D341Med (cell line): ENCODE results near the gene CDC42EP4.

ENCODE experiments used
- DNase-seq: peaks from one replicate; pipeline ENCODE4 v3.0.0; 2012; ENCODE audit warnings: low spot score

Gene CDC42EP4

GRCh38 chr17:73297934-73298861 lies 13.6 kb downstream of the CDC42EP4 start:
- no peak for DNase-seq

- no peak for DNase-seq
Measured at GRCh38 chr17:73293480-73293911, 18.3 kb downstream of the CDC42EP4 start.

GRCh38 chr17:73293031-73293430 lies 18.8 kb downstream of the CDC42EP4 start:
- no peak for DNase-seq

GRCh38 chr17:73292031-73292531 lies 19.7 kb downstream of the CDC42EP4 start:
- DNase-seq: no peak

- DNase-seq: no peak
Measured at GRCh38 chr17:73291260-73291801, 20.5 kb downstream of the CDC42EP4 start.

GRCh38 chr17:73290399-73291259 lies 21.2 kb downstream of the CDC42EP4 start:
- DNase-seq: no peak

- DNase-seq: no peak
Measured at GRCh38 chr17:73289549-73290254, 22.1 kb downstream of the CDC42EP4 start.

GRCh38 chr17:73288534-73289302 lies 23.1 kb downstream of the CDC42EP4 start:
- DNase-seq: no peak

GRCh38 chr17:73286863-73287296 lies 24.9 kb downstream of the CDC42EP4 start:
- no peak for DNase-seq

GRCh38 chr17:73285916-73286862 lies 25.6 kb downstream of the CDC42EP4 start:
- DNase-seq: no peak

GRCh38 chr17:73285603-73285908 lies 26.2 kb downstream of the CDC42EP4 start:
- no peak for DNase-seq

- DNase-seq: no peak
Measured at GRCh38 chr17:73284906-73285602, 26.7 kb downstream of the CDC42EP4 start.

- no peak for DNase-seq
Measured at GRCh38 chr17:73284354-73284753, 27.4 kb downstream of the CDC42EP4 start.

GRCh38 chr17:73283841-73284282 lies 27.9 kb downstream of the CDC42EP4 start:
- no peak for DNase-seq

- no peak for DNase-seq
Measured at GRCh38 chr17:73283250-73283649, 28.6 kb downstream of the CDC42EP4 start.

- no peak for DNase-seq
Measured at GRCh38 chr17:73282629-73283028, 29.2 kb downstream of the CDC42EP4 start.

GRCh38 chr17:73281928-73282327 lies 29.9 kb downstream of the CDC42EP4 start:
- DNase-seq: peak; percentile 80

GRCh38 chr17:73280191-73280590 lies 31.6 kb downstream of the CDC42EP4 start:
- no peak for DNase-seq

GRCh38 chr17:73279704-73280103 lies 32.1 kb downstream of the CDC42EP4 start:
- no peak for DNase-seq
